ENCODE data around the gene MAP1S. TPM values are rescaled to one million over a fixed set of nuclear protein-coding genes. Genes with fewer than 3 reads are reported as not detected.

Gene MAP1S
- total and polyA plus RNA-seq, 5 donors from 2014 or later = 14.0 to 47.6 (median 22.5) TPM

GRCh38 chr19:17703824-17704463, 15.3 kb upstream of the MAP1S start:
- H3K9me3 ChIP-seq (ENCODE audit: control insufficient read depth in 2 of 2, low read length in 2 of 2) = no peaks in the 10 kb centered on the region
- ATAC-seq (ENCODE audit: low read depth in 2 of 2) (peak; percentile 84 to 86), DNase-seq (peak; percentile 54 to 64 (median 55))
- H3K4me1 ChIP-seq (ENCODE audit: control insufficient read depth, insufficient read depth, low read length, poor library complexity, severe bottlenecking) = no peaks in the 10 kb centered on the region
- H3K36me3 ChIP-seq (ENCODE audit: control insufficient read depth, insufficient read depth, low read length) = no peaks in the 10 kb centered on the region
- peaks cover 0 to 2% (median 0%) of the 10 kb centered on the region in 7 donors for H3K9me3 Mint-ChIP-seq
- H3K36me3 Mint-ChIP-seq = no peaks in the 10 kb centered on the region
- H3K4me3 Mint-ChIP-seq = peak overlapping the region in 1 of 4 donors; percentile 28
- H3K27me3 Mint-ChIP-seq = peaks cover 6% of the 10 kb centered on the region
- H3K27ac ChIP-seq (ENCODE audit: insufficient read depth, low read length, poor library complexity, severe bottlenecking) = no peak overlapping the region
- no peak overlapping the region for H3K4me3 ChIP-seq (ENCODE audit: low read depth, low read length)
- no peak overlapping the region for H3K27ac Mint-ChIP-seq
- no peaks in the 10 kb centered on the region for H3K27me3 ChIP-seq (ENCODE audit: control insufficient read depth, insufficient read depth, low read length)
- H3K4me1 Mint-ChIP-seq = peaks cover 0 to 3% (median under 1%) of the 10 kb centered on the region in 4 donors

- Histone ChIP-seq H3K9me3 (ENCODE audit: control insufficient read depth in 2 of 2, low read length in 2 of 2) (no peaks in the 10 kb centered on the region), H3K27me3 (ENCODE audit: control insufficient read depth, insufficient read depth, low read length) (no peaks in the 10 kb centered on the region), H3K4me1 (ENCODE audit: control insufficient read depth, insufficient read depth, low read length, poor library complexity, severe bottlenecking) (no peaks in the 10 kb centered on the region), H3K27ac (ENCODE audit: insufficient read depth, low read length, poor library complexity, severe bottlenecking) (no peak overlapping the region), H3K36me3 (ENCODE audit: control insufficient read depth, insufficient read depth, low read length) (no peaks in the 10 kb centered on the region), H3K4me3 (ENCODE audit: low read depth, low read length) (no peak overlapping the region)
- Mint-ChIP-seq H3K9me3 (no peaks in the 10 kb centered on the region), H3K4me3 (no peak overlapping the region), H3K36me3 (no peaks in the 10 kb centered on the region), H3K27me3 (peaks cover 12% of the 10 kb centered on the region), H3K27ac (peak overlapping the region in 1 of 3 donors; percentile 65), H3K4me1 (peaks cover 0 to 3% (median under 1%) of the 10 kb centered on the region in 4 donors)
- DNase-seq (no peak), ATAC-seq (ENCODE audit: low read depth in 2 of 2) (no peak)
These were observed 12.5 kb upstream of the MAP1S start for GRCh38 chr19:17706750-17707181.

- Histone ChIP-seq H3K36me3 (ENCODE audit: control insufficient read depth, insufficient read depth, low read length) (no peaks in the 10 kb centered on the region), H3K27me3 (ENCODE audit: control insufficient read depth, insufficient read depth, low read length) (no peaks in the 10 kb centered on the region), H3K4me3 (ENCODE audit: low read depth, low read length) (no peak overlapping the region), H3K9me3 (ENCODE audit: control insufficient read depth in 2 of 2, low read length in 2 of 2) (no peaks in the 10 kb centered on the region), H3K27ac (ENCODE audit: insufficient read depth, low read length, poor library complexity, severe bottlenecking) (no peak overlapping the region), H3K4me1 (ENCODE audit: control insufficient read depth, insufficient read depth, low read length, poor library complexity, severe bottlenecking) (no peaks in the 10 kb centered on the region)
- ATAC-seq (ENCODE audit: low read depth in 2 of 2) (no peak), DNase-seq (no peak)
- Mint-ChIP-seq H3K36me3 (no peaks in the 10 kb centered on the region), H3K9me3 (no peaks in the 10 kb centered on the region), H3K27me3 (peaks cover 19% of the 10 kb centered on the region), H3K27ac (no peak overlapping the region), H3K4me3 (no peak overlapping the region), H3K4me1 (peaks cover 0 to 2% (median 0%) of the 10 kb centered on the region in 4 donors)
These were observed 7.4 kb upstream of the MAP1S start for GRCh38 chr19:17711851-17712250.

- Histone ChIP-seq H3K4me1 (ENCODE audit: control insufficient read depth, insufficient read depth, low read length, poor library complexity, severe bottlenecking) (peaks cover 24% of the 10 kb centered on the region), H3K4me3 (ENCODE audit: low read depth, low read length) (no peak overlapping the region), H3K27me3 (ENCODE audit: control insufficient read depth, insufficient read depth, low read length) (no peaks in the 10 kb centered on the region), H3K27ac (ENCODE audit: insufficient read depth, low read length, poor library complexity, severe bottlenecking) (no peak overlapping the region), H3K9me3 (ENCODE audit: control insufficient read depth in 2 of 2, low read length in 2 of 2) (no peaks in the 10 kb centered on the region), H3K36me3 (ENCODE audit: control insufficient read depth, insufficient read depth, low read length) (no peaks in the 10 kb centered on the region)
- H3K9me3 Mint-ChIP-seq = no peaks in the 10 kb centered on the region
- DNase-seq (no peak), ATAC-seq (ENCODE audit: low read depth in 2 of 2) (no peak)
- H3K36me3 Mint-ChIP-seq = peaks cover 1% of the 10 kb centered on the region
- H3K4me3 Mint-ChIP-seq = peak overlapping the region in 2 of 4 donors; percentile 69 to 77
- peaks cover 0 to 27% (median 19%) of the 10 kb centered on the region in 4 donors for H3K4me1 Mint-ChIP-seq
- no peak overlapping the region for H3K27ac Mint-ChIP-seq
- H3K27me3 Mint-ChIP-seq = peaks cover 11% of the 10 kb centered on the region
These were observed 2.9 kb upstream of the MAP1S start for GRCh38 chr19:17716309-17716929.

- Mint-ChIP-seq H3K9me3 (no peaks in the 10 kb centered on the region), H3K27ac (peak overlapping the region in 2 of 3 donors; percentile 71 to 90), H3K4me1 (peaks cover 0 to 40% (median 23%) of the 10 kb centered on the region in 4 donors), H3K27me3 (no peaks in the 10 kb centered on the region), H3K4me3 (peak overlapping the region; percentile 87 to 93 (median 92)), H3K36me3 (peaks cover 4% of the 10 kb centered on the region)
- Histone ChIP-seq H3K27ac (ENCODE audit: insufficient read depth, low read length, poor library complexity, severe bottlenecking) (no peak overlapping the region), H3K27me3 (ENCODE audit: control insufficient read depth, insufficient read depth, low read length) (no peaks in the 10 kb centered on the region), H3K36me3 (ENCODE audit: control insufficient read depth, insufficient read depth, low read length) (no peaks in the 10 kb centered on the region), H3K4me3 (ENCODE audit: low read depth, low read length) (peak overlapping the region; percentile 44), H3K4me1 (ENCODE audit: control insufficient read depth, insufficient read depth, low read length, poor library complexity, severe bottlenecking) (peaks cover 31% of the 10 kb centered on the region), H3K9me3 (ENCODE audit: control insufficient read depth in 2 of 2, low read length in 2 of 2) (no peaks in the 10 kb centered on the region)
- no peak for ATAC-seq (ENCODE audit: low read depth in 2 of 2)
- no peak for DNase-seq
These were observed 732 bp upstream of the MAP1S start for GRCh38 chr19:17718550-17718946.

- H3K36me3 ChIP-seq (ENCODE audit: control insufficient read depth, insufficient read depth, low read length) = peaks cover 12% of the 10 kb centered on the region
- ATAC-seq (ENCODE audit: low read depth in 2 of 2) = peak; percentile 13 to 29
- H3K4me1 ChIP-seq (ENCODE audit: control insufficient read depth, insufficient read depth, low read length, poor library complexity, severe bottlenecking) = peaks cover 31% of the 10 kb centered on the region
- no peaks in the 10 kb centered on the region for H3K27me3 Mint-ChIP-seq
- peaks cover 0 to 49% (median 25%) of the 10 kb centered on the region in 4 donors for H3K4me1 Mint-ChIP-seq
- peak in 2 of 3 donors; percentile 21 to 29 for DNase-seq
- peaks cover 9% of the 10 kb centered on the region for H3K36me3 Mint-ChIP-seq
- H3K27me3 ChIP-seq (ENCODE audit: control insufficient read depth, insufficient read depth, low read length) = no peaks in the 10 kb centered on the region
- no peaks in the 10 kb centered on the region for H3K9me3 Mint-ChIP-seq
- peak overlapping the region; percentile 84 to 97 (median 91) for H3K4me3 Mint-ChIP-seq
- peak overlapping the region; percentile 48 to 93 (median 91) for H3K27ac Mint-ChIP-seq
- H3K4me3 ChIP-seq (ENCODE audit: low read depth, low read length) = peak overlapping the region; percentile 80
- H3K9me3 ChIP-seq (ENCODE audit: control insufficient read depth in 2 of 2, low read length in 2 of 2) = no peaks in the 10 kb centered on the region
- peak overlapping the region; percentile 57 for H3K27ac ChIP-seq (ENCODE audit: insufficient read depth, low read length, poor library complexity, severe bottlenecking)
These were observed 585 bp downstream of the MAP1S start for GRCh38 chr19:17719730-17720400.

GRCh38 chr19:17720440-17720839, 1.2 kb downstream of the MAP1S start:
- no peak for ATAC-seq (ENCODE audit: low read depth in 2 of 2)
- H3K4me1 Mint-ChIP-seq = peaks cover 0 to 51% (median 25%) of the 10 kb centered on the region in 4 donors

More at GRCh38 chr19:17720440-17720839, 1.2 kb downstream of the MAP1S start:
- Histone ChIP-seq H3K27ac (ENCODE audit: insufficient read depth, low read length, poor library complexity, severe bottlenecking) (peak overlapping the region; percentile 19), H3K27me3 (ENCODE audit: control insufficient read depth, insufficient read depth, low read length) (no peaks in the 10 kb centered on the region), H3K36me3 (ENCODE audit: control insufficient read depth, insufficient read depth, low read length) (peaks cover 16% of the 10 kb centered on the region), H3K4me1 (ENCODE audit: control insufficient read depth, insufficient read depth, low read length, poor library complexity, severe bottlenecking) (peaks cover 31% of the 10 kb centered on the region), H3K4me3 (ENCODE audit: low read depth, low read length) (peak overlapping the region; percentile 80), H3K9me3 (ENCODE audit: control insufficient read depth in 2 of 2, low read length in 2 of 2) (no peaks in the 10 kb centered on the region)
- Mint-ChIP-seq H3K4me3 (peak overlapping the region; percentile 84 to 97 (median 91)), H3K36me3 (peaks cover 12% of the 10 kb centered on the region), H3K27ac (peak overlapping the region; percentile 48 to 93 (median 91)), H3K27me3 (no peaks in the 10 kb centered on the region), H3K9me3 (no peaks in the 10 kb centered on the region)
- DNase-seq = no peak

Data from CD4-positive, CD25-positive, alpha-beta regulatory T cell (primary cell).